GM19395 (cell line): ENCODE data around the gene TOR1A.

Source experiments
- ATAC-seq: cut with Tn5 transposase; IDR thresholded peaks from one replicate; pipeline ENCODE4 v1.9.1; 2021; ENCODE audit warnings: mild to moderate bottlenecking, moderate library complexity; ENCODE audit not compliant: unreplicated experiment

Gene TOR1A

GRCh38 chr9:129823935-129824601 lies at the start of gene TOR1A:
Gene TOR1A (minus strand): TSS chr9:129824136. CDS start chr9:129824085, 51 bp downstream.
- ATAC-seq: peak; percentile 95

- ATAC-seq: no peak
Observed at GRCh38 chr9:129871046-129871445, 47.1 kb upstream of the TOR1A start.

- no peak for ATAC-seq
Observed at GRCh38 chr9:129869585-129870501, 45.9 kb upstream of the TOR1A start.

GRCh38 chr9:129868872-129869486 lies 45.0 kb upstream of the TOR1A start:
- no peak for ATAC-seq

- no peak for ATAC-seq
Observed at GRCh38 chr9:129868023-129868871, 44.3 kb upstream of the TOR1A start.

GRCh38 chr9:129867136-129868022 lies 43.4 kb upstream of the TOR1A start:
- ATAC-seq: no peak

GRCh38 chr9:129866394-129867135 lies 42.6 kb upstream of the TOR1A start:
- ATAC-seq: no peak

GRCh38 chr9:129865668-129866320 lies 41.9 kb upstream of the TOR1A start:
- no peak for ATAC-seq

GRCh38 chr9:129864991-129865647 lies 41.2 kb upstream of the TOR1A start:
- no peak for ATAC-seq

- ATAC-seq: no peak
Observed at GRCh38 chr9:129863059-129863690, 39.2 kb upstream of the TOR1A start.

GRCh38 chr9:129861447-129861827 lies 37.5 kb upstream of the TOR1A start:
- no peak for ATAC-seq

GRCh38 chr9:129860653-129861446 lies 36.9 kb upstream of the TOR1A start:
- no peak for ATAC-seq

- no peak for ATAC-seq
Observed at GRCh38 chr9:129858167-129858962, 34.4 kb upstream of the TOR1A start.

GRCh38 chr9:129857207-129857606 lies 33.3 kb upstream of the TOR1A start:
- no peak for ATAC-seq

- ATAC-seq: no peak
Observed at GRCh38 chr9:129854588-129855110, 30.7 kb upstream of the TOR1A start.

GRCh38 chr9:129853614-129854013 lies 29.7 kb upstream of the TOR1A start:
- no peak for ATAC-seq
